PC-9 (cell line): ENCODE data around the gene EDN2. TPM values are rescaled to one million over a fixed set of nuclear protein-coding genes. Genes with fewer than 3 reads are reported as not detected.

Source experiments
- BruUV-seq: library from RNA; stranded (reverse); fragments of 400-500 nt; replicated peaks from 2 replicates; lab custom pipeline; 2021; lab: Mats Ljungman, UMichigan
- CTCF ChIA-PET: fragments of 300-600 bp; sonication (Branson Sonifier 250); formaldehyde crosslinking; loops from one replicate; lab custom pipeline; 2022; ENCODE audit warnings: antibody characterized with exemption; lab: Charles Lee
- POLR2A ChIA-PET: fragments of 300-600 bp; sonication (Branson Sonifier 250); formaldehyde crosslinking; loops from one replicate; lab custom pipeline; 2022; ENCODE audit warnings: antibody characterized with exemption; ENCODE audit not compliant: unreplicated experiment; lab: Charles Lee
- DNase-seq, 2 experiments: peaks; one replicate each; pipeline versions ENCODE4 v3.0.0 to v3.0.0-alpha.2; 2015 to 2022; ENCODE audit warnings: mixed read lengths in 1 of 2
- H2AFZ ChIP-seq: fragments of 200-600 bp; sonication (generic); 2 replicates; pipeline ENCODE4 v1.8.1; 2017; ENCODE audit warnings: antibody characterized with exemption
- H3F3A ChIP-seq: fragments of 200-600 bp; sonication (generic); 2 replicates; pipeline ENCODE4 v1.8.1; 2017; ENCODE audit warnings: antibody characterized with exemption, mild to moderate bottlenecking, low read depth; ENCODE audit not compliant: insufficient read depth
- H3K27ac ChIP-seq: fragments of 200-600 bp; sonication (generic); 2 replicates; pipeline ENCODE4 v1.6.1; 2016; ENCODE audit warnings: mixed run types
- H3K27me3 ChIP-seq: fragments of 200-600 bp; sonication (generic); 2 replicates; pipeline ENCODE4 v1.6.1; 2016; ENCODE audit warnings: low read depth, mixed run types; ENCODE audit not compliant: insufficient read depth
- H3K36me3 ChIP-seq: fragments of 200-600 bp; sonication (generic); 2 replicates; pipeline ENCODE4 v1.6.1; 2016; ENCODE audit warnings: low read depth, mixed run types
- H3K4me1 ChIP-seq: fragments of 200-600 bp; sonication (generic); replicated peaks from 2 replicates; pipeline ENCODE4 v1.6.1; 2016; ENCODE audit warnings: mixed run types; ENCODE audit not compliant: insufficient read depth
- H3K4me2 ChIP-seq: fragments of 200-600 bp; sonication (generic); 2 replicates; pipeline ENCODE4 v1.6.1; 2017; ENCODE audit warnings: mixed run types
- H3K4me3 ChIP-seq: fragments of 200-600 bp; sonication (generic); 2 replicates; pipeline ENCODE4 v1.6.1; 2016; ENCODE audit warnings: mixed run types
- H3K79me2 ChIP-seq: fragments of 200-600 bp; sonication (generic); 2 replicates; pipeline ENCODE4 v1.6.1; 2017; ENCODE audit warnings: low read depth, mixed run types
- H3K9me2 ChIP-seq: fragments of 200-600 bp; sonication (generic); 2 replicates; pipeline ENCODE4 v1.8.1; 2017; ENCODE audit warnings: mild to moderate bottlenecking; ENCODE audit not compliant: insufficient read depth
- H3K9me3 ChIP-seq: fragments of 200-600 bp; sonication (generic); 2 replicates; pipeline ENCODE4 v1.8.1; 2016; ENCODE audit warnings: low read depth; ENCODE audit not compliant: insufficient read depth
- H4K20me1 ChIP-seq: fragments of 200-600 bp; sonication (generic); 2 replicates; pipeline ENCODE4 v1.8.1; 2017; ENCODE audit not compliant: insufficient read depth
- CTCF ChIP-seq: fragments of 200-600 bp; sonication (generic); conservative IDR thresholded peaks from 2 replicates; pipeline ENCODE4 v1.6.1; 2017; ENCODE audit warnings: mixed run types, antibody characterized with exemption, mild to moderate bottlenecking, moderate library complexity
- EZH2 ChIP-seq: fragments of 200-600 bp; sonication (generic); IDR thresholded peaks from 2 replicates; pipeline ENCODE4 v1.8.0; 2017; ENCODE audit warnings: antibody characterized with exemption, low read depth
- intact Hi-C: fragments of 100-400 bp; cut with micrococcal nuclease; formaldehyde crosslinking; loops from one replicate; pipeline ENCODE4 v1.10.0; 2022; ENCODE audit not compliant: unreplicated experiment
- total RNA-seq: library from RNA; stranded (reverse); gene quantifications from 2 replicates; pipeline ENCODE4 v1.2.3, GENCODE V29; 2021

Gene EDN2
- total RNA-seq, 1 experiment from 2014 or later = 0.48 TPM

GRCh38 chr1:41519667-41520066 is 35.2 kb upstream of the EDN2 start:
- no peak overlapping the region for H3K4me2 ChIP-seq
- TF ChIP-seq CTCF = no peak
- no peak for TF ChIP-seq EZH2
- H3K9me2 ChIP-seq = no peaks in the 10 kb centered on the region
- no peak for DNase-seq
- H3K9me3 ChIP-seq = no peaks in the 10 kb centered on the region
- intact Hi-C loops = loop anchor here (5.0 to 10.0 kb wide), 3 partner anchors 37 to 383 kb away; partner anchors contain the start of gene EDN2
- H3K27me3 ChIP-seq = no peaks in the 10 kb centered on the region
- no peaks in the 10 kb centered on the region for H3K79me2 ChIP-seq
- BruUV-seq = no TSS peak
- H3K4me1 ChIP-seq = peaks cover 23% of the 10 kb centered on the region
- no peak overlapping the region for H3K4me3 ChIP-seq
- CTCF ChIA-PET = no interaction called here
- POLR2A ChIA-PET = no interaction called here
- no peak overlapping the region for H2AFZ ChIP-seq
- no peaks in the 10 kb centered on the region for H3K36me3 ChIP-seq
- H4K20me1 ChIP-seq = 0 out of 2 replicates have a peak, but pooled peaks cover 1% of the 10 kb centered on the region
- no peak overlapping the region for H3K27ac ChIP-seq
- H3F3A ChIP-seq = peaks cover 12% of the 10 kb centered on the region

DNA sequence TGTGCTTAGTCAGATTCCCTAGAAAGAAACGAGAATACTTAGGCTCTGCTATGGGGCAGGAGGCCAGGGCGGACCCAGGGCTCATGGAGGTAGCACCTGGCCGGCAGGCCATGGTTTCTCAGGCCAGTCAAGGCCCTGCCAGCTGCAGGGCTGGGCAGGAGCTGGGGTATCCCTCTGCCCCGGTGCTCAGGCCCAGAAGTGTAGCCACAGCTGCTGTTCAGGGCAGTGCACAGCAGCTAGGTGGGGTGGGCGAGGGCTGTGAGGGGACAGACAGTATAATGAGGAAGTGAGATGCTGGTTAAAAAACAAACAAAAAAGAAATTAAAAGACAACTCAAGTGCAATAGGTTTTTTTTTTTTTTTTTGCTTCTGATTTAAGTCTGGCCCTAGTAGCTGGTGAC is 34.0 kb upstream of the EDN2 start:
- Histone ChIP-seq H3K4me2 (no peak overlapping the region), H3K9me2 (no peaks in the 10 kb centered on the region), H3K27me3 (no peaks in the 10 kb centered on the region), H3K4me1 (peaks cover 35% of the 10 kb centered on the region), H4K20me1 (0 out of 2 replicates have a peak, but pooled peaks cover 3% of the 10 kb centered on the region), H3K79me2 (no peaks in the 10 kb centered on the region), H3F3A (peaks cover 24% of the 10 kb centered on the region), H2AFZ (no peak overlapping the region), H3K9me3 (no peaks in the 10 kb centered on the region), H3K4me3 (no peak overlapping the region), H3K36me3 (no peaks in the 10 kb centered on the region), H3K27ac (no peak overlapping the region)
- no peak for DNase-seq
- ChIA-PET CTCF (interaction anchor here (0.6 to 0.7 kb wide), 2 partner anchors 85 to 169 kb away, joined by 4 to 8 read pairs; no protein-coding TSS in a partner anchor), POLR2A (no interaction called here)
- no peak for TF ChIP-seq CTCF
- no peak for TF ChIP-seq EZH2
- intact Hi-C loops = loop anchor here (5.0 to 10.0 kb wide), 3 partner anchors 36 to 384 kb away; partner anchors contain the start of gene EDN2
- BruUV-seq = no TSS peak

GRCh38 chr1:41517062-41517438 is 32.6 kb upstream of the EDN2 start:
- Histone ChIP-seq H4K20me1 (0 out of 2 replicates have a peak, but pooled peaks cover 3% of the 10 kb centered on the region), H3K4me1 (peaks cover 42% of the 10 kb centered on the region), H3K27ac (no peak overlapping the region), H3F3A (peaks cover 33% of the 10 kb centered on the region), H3K27me3 (no peaks in the 10 kb centered on the region), H3K79me2 (no peaks in the 10 kb centered on the region), H3K36me3 (no peaks in the 10 kb centered on the region), H3K4me3 (no peak overlapping the region), H3K9me2 (no peaks in the 10 kb centered on the region), H2AFZ (no peak overlapping the region), H3K4me2 (no peak overlapping the region), H3K9me3 (no peaks in the 10 kb centered on the region)
- DNase-seq = no peak
- intact Hi-C loops = loop anchor here (2.0 to 10.0 kb wide), 4 partner anchors 35 to 385 kb away; partner anchors contain the start of gene EDN2
- TF ChIP-seq CTCF (no peak), EZH2 (no peak)
- POLR2A ChIA-PET = no interaction called here
- BruUV-seq = no TSS peak
- CTCF ChIA-PET = interaction anchor here (0.6 to 4.2 kb wide), 2 partner anchors 24 to 284 kb away, joined by 3 to 17 read pairs; no protein-coding TSS in a partner anchor
